A549 treated with dexamethasone at 1 μM for 4 hours (cell line): Measurements from ENCODE around the gene PTPN22. TPM values are rescaled to one million over a fixed set of nuclear protein-coding genes. Genes with fewer than 3 reads are reported as not detected.

Experiments used
- total RNA-seq: library from RNA; stranded (reverse); fragments of 200-300 nt; extraction: Qiagen RNA extraction; gene quantifications from 5 replicates; pipeline ENCODE4 v1.2.3, GENCODE V29; 2022

PTPN22 gene
- total RNA-seq = 0.19 TPM in 1 of 5 replicates, not detected in the others

DNA sequence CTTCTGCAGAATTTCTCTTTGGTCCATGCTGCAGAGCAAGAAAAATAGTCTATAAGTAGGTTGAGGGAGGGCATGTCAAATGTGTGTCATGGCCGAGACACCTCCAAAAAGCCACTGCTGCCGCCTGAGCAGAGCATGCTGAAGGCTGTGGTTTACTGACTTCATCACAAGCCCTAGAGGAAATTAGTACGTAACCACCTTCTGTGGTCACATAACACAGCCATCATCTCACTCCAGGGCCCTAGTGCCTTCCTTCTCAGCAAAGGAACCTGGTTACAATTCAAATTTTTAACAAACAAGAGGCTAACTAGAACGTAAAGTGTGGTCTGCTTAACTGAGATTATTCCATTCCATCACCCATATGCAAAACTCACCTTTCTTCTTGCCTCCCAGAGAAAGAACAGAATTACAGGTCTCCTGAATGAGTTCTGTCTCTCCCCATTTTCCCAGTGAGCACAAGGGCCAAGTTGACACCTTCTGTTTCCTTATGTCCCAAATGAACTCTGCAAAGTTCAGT is at the start of gene PTPN22:
PTPN22 (minus strand) TSS at position 116 of the 517 bp plus-strand sequence.

DNA sequence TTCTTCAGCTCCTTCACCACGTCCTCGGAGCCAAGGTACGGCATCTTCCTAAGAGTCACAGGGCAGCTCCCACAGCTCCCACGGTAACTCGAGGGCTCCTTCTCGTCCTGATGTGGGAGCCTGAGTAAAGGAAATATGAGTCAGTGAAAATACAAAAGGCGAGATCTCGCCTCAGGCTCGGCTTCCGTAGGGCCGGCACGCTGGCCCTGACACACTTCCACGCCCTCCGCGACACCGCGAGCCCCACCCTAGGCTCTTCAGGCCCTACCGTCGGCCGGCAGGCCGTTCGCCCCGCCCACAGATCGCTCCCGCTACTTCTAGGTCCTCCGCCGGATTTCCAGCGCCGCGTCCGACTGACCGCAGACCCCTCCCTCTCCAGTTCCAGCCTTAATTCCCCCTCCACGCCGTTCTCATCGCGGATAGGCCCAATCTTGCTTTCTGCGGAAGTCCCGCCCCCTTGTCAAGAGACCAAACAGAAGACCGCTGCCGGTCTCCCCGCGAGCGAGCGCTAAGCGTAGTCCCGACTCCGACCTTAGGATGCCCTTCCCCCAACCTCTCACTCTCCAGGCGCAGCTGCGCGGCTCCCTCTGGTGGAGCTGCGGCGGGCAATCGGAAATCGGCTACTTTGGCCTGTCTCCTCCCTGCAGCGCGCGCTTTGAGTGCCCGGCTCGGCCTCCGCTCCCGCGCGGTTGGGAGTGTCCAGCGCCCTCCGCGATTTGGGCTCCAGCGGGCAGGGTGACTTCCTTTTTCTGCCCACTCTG is 33.3 kb upstream of the PTPN22 start, which contains the start of the genes AP4B1 and DCLRE1B:
AP4B1 (minus strand) TSS at position 126 of the 761 bp plus-strand sequence; CDS start at position 44, 82 bp downstream.
DCLRE1B (plus strand) TSS at position 653 of the 761 bp plus-strand sequence. CDS start 261 bp downstream, outside the sequence.

DNA sequence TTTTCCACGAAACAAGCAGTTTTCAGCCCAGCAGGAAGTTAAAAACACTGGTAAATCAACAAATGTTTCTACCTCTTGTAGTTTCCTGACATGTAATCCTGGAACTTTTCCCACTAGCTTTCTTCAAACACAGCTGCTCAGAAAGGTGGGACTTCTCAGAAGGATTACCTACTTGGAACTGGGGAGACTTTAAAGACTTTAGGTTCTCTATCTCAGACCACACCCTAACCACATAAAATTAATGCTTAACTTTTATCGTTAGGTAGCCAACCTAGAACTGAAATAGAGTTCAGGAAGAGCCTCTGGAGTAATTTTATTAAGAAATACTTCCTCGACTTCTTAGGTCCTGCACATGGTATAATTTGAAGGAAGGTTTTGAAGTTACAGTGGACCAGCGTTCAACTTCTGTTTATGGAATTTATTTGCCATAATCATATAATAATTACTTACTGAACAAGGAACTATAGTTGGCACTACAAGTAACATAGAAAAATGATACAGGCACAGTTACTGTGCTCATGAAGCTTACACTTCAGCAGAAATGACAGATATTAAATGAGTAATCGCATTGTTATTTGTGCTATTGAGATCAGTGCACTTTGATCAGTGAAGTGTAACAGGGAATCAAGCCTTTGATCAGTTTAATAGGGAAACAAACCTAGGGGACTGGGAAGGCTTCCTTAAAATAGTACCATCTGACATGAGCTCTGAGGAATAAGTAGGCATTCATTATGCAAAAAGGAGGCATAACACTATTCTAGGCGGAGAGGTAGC is 16.1 kb upstream of the PTPN22 start, which contains the start of gene BCL2L15:
BCL2L15 (minus strand) TSS at position 180 of the 774 bp plus-strand sequence. CDS start 206 bp downstream, outside the sequence.

DNA sequence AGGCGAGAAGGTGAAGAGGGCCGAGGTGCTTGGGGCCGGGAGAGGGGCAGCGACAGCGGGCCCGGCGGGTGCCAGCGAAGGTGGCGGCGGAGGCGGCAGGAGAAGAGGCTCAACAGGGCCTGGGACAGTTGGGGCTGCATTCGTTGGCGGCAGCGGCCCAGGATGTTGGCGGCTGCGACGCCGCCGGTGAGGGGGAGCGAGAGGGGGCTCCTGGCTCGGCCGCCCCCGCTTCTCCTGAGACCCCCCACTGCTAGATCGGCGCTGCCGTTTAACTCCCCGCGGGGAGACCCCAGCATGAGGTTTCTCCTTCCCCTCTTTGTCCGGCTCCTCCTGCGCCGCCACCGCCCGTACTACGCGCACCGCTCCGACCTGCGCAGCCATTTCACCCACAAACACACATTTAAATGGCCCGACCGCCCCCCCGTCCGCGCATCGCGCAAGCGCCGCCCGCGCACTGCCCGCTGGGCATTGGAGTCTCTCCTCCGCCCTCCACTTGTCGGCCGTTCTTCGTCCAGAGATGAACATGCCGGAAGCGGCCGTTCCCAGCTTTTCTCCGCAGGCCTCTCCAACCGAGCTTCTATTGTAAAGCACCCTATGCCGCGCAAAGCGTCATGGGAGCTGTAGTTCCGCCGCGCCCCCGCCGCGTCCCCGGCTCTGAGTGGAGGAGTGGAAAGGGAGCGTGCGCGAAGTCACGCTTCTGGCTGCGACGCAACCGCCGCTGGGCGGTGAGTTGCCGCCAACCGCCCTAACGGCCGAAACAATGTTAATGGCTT is 59.4 kb downstream of the PTPN22 start, which contains the start of gene RSBN1:
RSBN1 (minus strand) TSS at position 589 of the 773 bp plus-strand sequence; CDS start at position 525, 64 bp downstream.

Other genes with a start within 250 kb of the PTPN22 start
- gene PHTF1, start 112.2 kb downstream of the PTPN22 start, total RNA-seq = 10.5 to 14.2 TPM (median 13.6 TPM) in 5 replicates
- 3.0 to 4.6 TPM (median 4.3 TPM) in 5 replicates for gene RSBN1, start 59.2 kb downstream of the PTPN22 start, total RNA-seq
- gene BCL2L15, start 15.9 kb upstream of the PTPN22 start, total RNA-seq = 0.03 to 0.99 TPM (median 0.35 TPM) in 5 replicates
- gene AP4B1, start 33.1 kb upstream of the PTPN22 start, total RNA-seq = 7.4 to 8.6 TPM (median 8.0 TPM) in 5 replicates
- 8.9 to 11.2 TPM (median 10.2 TPM) in 5 replicates for gene DCLRE1B, start 33.6 kb upstream of the PTPN22 start, total RNA-seq
- 10.8 to 20.2 TPM (median 18.3 TPM) in 5 replicates for gene HIPK1, start 57.6 kb upstream of the PTPN22 start, total RNA-seq
- 3.4 to 4.1 TPM (median 4.1 TPM) in 5 replicates for gene OLFML3, start 107.8 kb upstream of the PTPN22 start, total RNA-seq